Body of pancreas (tissue), 4 donors: ENCODE data around the gene RANBP10. TPM values are rescaled to one million over a fixed set of nuclear protein-coding genes. Genes with fewer than 3 reads are reported as not detected.

Experiments
- ATAC-seq: fragments of 150-250 bp; one replicate; pipeline ENCODE4 v1.9.1; 2016
- DNase-seq, 4 donors: peaks; one replicate each; pipeline ENCODE4 v3.0.0-alpha.2; 2019
- H3K27ac ChIP-seq, 4 donors: fragments of 200-600 bp; sonication (generic); 1 replicate in 3 of 4; 2 replicates in 1 of 4; pipeline versions ENCODE4 v1.5.1 to v1.6.1; 2016 to 2019; ENCODE audit warnings: mild to moderate bottlenecking in 1 of 4, mixed read lengths in 1 of 4, moderate library complexity in 1 of 4
- H3K27me3 ChIP-seq, 2 donors: fragments of 200-600 bp; sonication (generic); one replicate each; pipeline ENCODE4 v1.6.0; 2016; ENCODE audit warnings: mild to moderate bottlenecking in 1 of 2
- H3K36me3 ChIP-seq, 2 donors: fragments of 200-600 bp; sonication (generic); replicated peaks in 1 of 2; 2 replicates each; pipeline ENCODE4 v1.5.1; 2016; ENCODE audit warnings: low read depth in 2 of 2; ENCODE audit not compliant: insufficient read depth in 1 of 2
- H3K4me1 ChIP-seq: fragments of 200-600 bp; sonication (generic); one replicate; pipeline ENCODE4 v1.6.0; 2016
- H3K4me3 ChIP-seq, 2 donors: fragments of 200-600 bp; sonication (generic); 1 replicate in 1 of 2; 2 replicates in 1 of 2; pipeline ENCODE4 v1.5.1; 2016 to 2019
- H3K9me3 ChIP-seq, 3 donors: fragments of 200-600 bp; sonication (generic); 1 replicate in 2 of 3; 2 replicates in 1 of 3; pipeline ENCODE4 v1.5.1; 2016
- CTCF ChIP-seq, 7 experiments: fragments of 450-650 bp in 4 of 7; fragments of 200-600 bp in 3 of 7; sonication (generic) in 3 of 7; IDR thresholded peaks; one replicate each; pipeline ENCODE4 v1.5.1; 2016 to 2019; ENCODE audit warnings: antibody characterized with exemption in 7 of 7
- POLR2A ChIP-seq, 3 donors: fragments of 450-650 bp; IDR thresholded peaks; one replicate each; pipeline ENCODE4 v1.6.1; 2016; ENCODE audit warnings: antibody characterized with exemption in 3 of 3, mild to moderate bottlenecking in 2 of 3
- WGBS, 2 donors: methylation state at CpG; one replicate each; pipeline ENCODE4 v1.1.5; 2017; 5-methylcytosine and 5-hydroxymethylcytosine counted together
- intact Hi-C: fragments of 100-400 bp; cut with DNase I; formaldehyde crosslinking; loops from one replicate; pipeline ENCODE4 v1.15.1; 2023
- total RNA-seq, 2 donors: library from RNA; depleted of rRNA; stranded (reverse); fragments of >200 nt; gene quantifications; one replicate each; pipeline ENCODE4 v1.1.0, GENCODE V29; 2016

RANBP10 gene
- total RNA-seq, 2 donors from 2014 or later: 6.3 to 9.3 TPM

GRCh38 chr16:67833030-67833414 lies 26.7 kb upstream of the RANBP10 start:
- H3K4me1 ChIP-seq: peaks cover 20% of the 10 kb centered on the region
- TF ChIP-seq CTCF (IDR thresholded peaks at IDR 0.05): no peak
- no peak for TF ChIP-seq POLR2A (IDR thresholded peaks at IDR 0.05)
- no peaks in the 10 kb centered on the region for H3K27me3 ChIP-seq
- H3K27ac ChIP-seq: peak overlapping the region in 2 of 4 donors; percentile 37 to 58
- intact Hi-C loops: no loop called here
- DNase-seq (no peak), ATAC-seq (peak; percentile 6)
- H3K9me3 ChIP-seq: no peaks in the 10 kb centered on the region
- WGBS, 2 donors: 0 to 3% methylated on average over 3 of the region's 3 CpGs
- H3K36me3 ChIP-seq: peaks cover 0 to 14% of the 10 kb centered on the region in 2 donors
- H3K4me3 ChIP-seq: peak overlapping the region; percentile 57 to 72

DNA sequence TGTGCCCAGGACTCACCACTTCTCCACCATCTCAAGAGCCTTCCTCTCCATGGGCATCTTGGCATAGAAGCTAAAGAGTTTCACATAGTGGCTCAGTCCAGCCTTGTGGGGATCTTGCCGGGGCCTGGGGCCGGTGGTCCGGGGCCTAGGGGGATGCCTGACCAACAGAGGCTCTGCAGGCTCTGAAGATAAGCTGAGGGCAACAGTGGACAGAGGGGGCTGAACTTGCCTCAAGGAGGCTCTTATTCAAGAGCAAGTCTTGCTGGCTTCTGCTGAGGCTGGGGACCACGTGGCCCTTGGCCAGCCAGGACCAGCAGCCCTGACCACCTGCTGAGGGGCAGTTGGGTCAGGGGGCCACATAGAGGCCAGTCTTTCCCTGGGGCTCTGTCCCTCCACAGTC lies 22.3 kb upstream of the RANBP10 start:
- TF ChIP-seq POLR2A (IDR thresholded peaks at IDR 0.05) (no peak), CTCF (IDR thresholded peaks at IDR 0.05) (no peak)
- H3K36me3 ChIP-seq: peaks cover 0 to 14% of the 10 kb centered on the region in 2 donors
- no peaks in the 10 kb centered on the region for H3K27me3 ChIP-seq
- DNase-seq: no peak
- no peak overlapping the region for H3K4me3 ChIP-seq
- WGBS, 2 donors: 93% methylated on average over 4 of the region's 4 CpGs; no CpG with 5 or more reads in 1 of the 2 donors
- no peak overlapping the region for H3K27ac ChIP-seq
- no peak for ATAC-seq
- peaks cover 14% of the 10 kb centered on the region for H3K4me1 ChIP-seq
- intact Hi-C loops: no loop called here
- H3K9me3 ChIP-seq: no peaks in the 10 kb centered on the region

GRCh38 chr16:67825906-67826305 lies 19.5 kb upstream of the RANBP10 start:
- 90 to 95% methylated on average over 9 to 14 of the region's 14 CpGs for WGBS, 2 donors
- intact Hi-C loops: no loop called here

GRCh38 chr16:67825119-67825518 lies 18.8 kb upstream of the RANBP10 start:
- Histone ChIP-seq H3K4me3 (no peak overlapping the region), H3K9me3 (no peaks in the 10 kb centered on the region), H3K36me3 (peaks cover 0 to 11% of the 10 kb centered on the region in 2 donors), H3K27ac (no peak overlapping the region), H3K27me3 (no peaks in the 10 kb centered on the region), H3K4me1 (no peaks in the 10 kb centered on the region)
- intact Hi-C loops: no loop called here
- no peak for TF ChIP-seq CTCF (IDR thresholded peaks at IDR 0.05)
- TF ChIP-seq POLR2A (IDR thresholded peaks at IDR 0.05): no peak
- ATAC-seq (no peak), DNase-seq (no peak)
- WGBS, 2 donors: 80 to 85% methylated on average over 8 of the region's 8 CpGs

More at GRCh38 chr16:67825906-67826305, 19.5 kb upstream of the RANBP10 start:
- no peak for ATAC-seq
- no peak overlapping the region for H3K4me3 ChIP-seq
- no peak overlapping the region for H3K27ac ChIP-seq
- no peak for TF ChIP-seq POLR2A (IDR thresholded peaks at IDR 0.05)
- TF ChIP-seq CTCF (IDR thresholded peaks at IDR 0.05): no peak
- H3K4me1 ChIP-seq: no peaks in the 10 kb centered on the region
- no peaks in the 10 kb centered on the region for H3K27me3 ChIP-seq
- no peak for DNase-seq
- H3K36me3 ChIP-seq: peaks cover 0 to 14% of the 10 kb centered on the region in 2 donors
- H3K9me3 ChIP-seq: no peaks in the 10 kb centered on the region

DNA sequence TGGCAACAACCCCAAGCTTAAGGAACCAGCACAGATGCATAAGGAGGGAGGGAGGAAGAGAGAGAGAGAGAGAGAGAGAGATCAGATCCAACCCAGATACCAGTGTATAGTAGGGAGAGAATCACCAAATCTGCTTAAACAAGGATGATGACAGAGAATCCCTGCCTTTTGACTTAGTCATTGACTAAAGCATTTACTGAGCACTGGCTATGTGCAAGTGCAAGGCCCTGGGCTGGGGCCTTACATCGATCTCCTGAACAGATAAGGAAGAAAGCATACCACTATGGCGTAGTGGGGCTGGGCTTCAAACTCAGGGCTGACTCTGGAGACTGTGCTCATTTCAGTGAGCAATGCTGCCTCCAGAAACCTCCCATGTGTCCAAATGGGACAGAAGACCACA lies 16.2 kb upstream of the RANBP10 start:
- H3K4me3 ChIP-seq: no peak overlapping the region
- no peaks in the 10 kb centered on the region for H3K27me3 ChIP-seq
- TF ChIP-seq POLR2A (IDR thresholded peaks at IDR 0.05): no peak
- TF ChIP-seq CTCF (IDR thresholded peaks at IDR 0.05): no peak
- ATAC-seq (no peak), DNase-seq (no peak)
- H3K27ac ChIP-seq: no peak overlapping the region
- no peaks in the 10 kb centered on the region for H3K4me1 ChIP-seq
- no peaks in the 10 kb centered on the region for H3K36me3 ChIP-seq
- intact Hi-C loops: no loop called here
- H3K9me3 ChIP-seq: no peaks in the 10 kb centered on the region
- 82 to 88% methylated on average over 2 of the region's 2 CpGs for WGBS, 2 donors
